Spinal cord (tissue), 10 donors: ENCODE data around the gene RAE1. TPM values are rescaled to one million over a fixed set of nuclear protein-coding genes. Genes with fewer than 3 reads are reported as not detected.

Experiments used
- DNase-seq, 6 donors: peaks; one replicate each; pipeline versions ENCODE4 v3.0.0 to v3.0.0-alpha.2; 2013 to 2015; ENCODE audit warnings: low spot score in 6 of 6, low read depth in 4 of 6
- H3K27ac ChIP-seq: one replicate; pipeline ENCODE4 v1.5.1; 2013; ENCODE audit warnings: low read depth, low read length, control low read depth
- H3K27me3 ChIP-seq: one replicate; pipeline ENCODE4 v1.6.1; 2013; ENCODE audit warnings: low read length; ENCODE audit not compliant: control insufficient read depth, insufficient read depth
- H3K36me3 ChIP-seq: one replicate; pipeline ENCODE4 v1.6.1; 2013; ENCODE audit warnings: low read length; ENCODE audit not compliant: control insufficient read depth, insufficient read depth
- H3K4me1 ChIP-seq: one replicate; pipeline ENCODE4 v1.6.1; 2013; ENCODE audit warnings: low read length; ENCODE audit not compliant: control insufficient read depth, insufficient read depth
- H3K4me3 ChIP-seq: one replicate; pipeline ENCODE4 v1.5.1; 2013; ENCODE audit warnings: low read depth, low read length, control low read depth
- H3K9me3 ChIP-seq: one replicate; pipeline ENCODE4 v1.6.1; 2013; ENCODE audit warnings: low read length; ENCODE audit not compliant: control insufficient read depth, insufficient read depth
- WGBS: methylation state at CpG from one replicate; pipeline ENCODE4 v1.1.5; 2013; ENCODE audit warnings: missing lambda C conversion rate; ENCODE audit not compliant: insufficient coverage; 5-methylcytosine and 5-hydroxymethylcytosine counted together
- polyA plus RNA-seq, 2 donors: library from polyadenylated mRNA; unstranded; fragments of 120-200 nt; gene quantifications; one replicate each; pipeline ENCODE4 v1.2.1, GENCODE V29; 2013; ENCODE audit not compliant: insufficient read length in 2 of 2
- total RNA-seq, 2 donors: library from RNA; depleted of rRNA in 1 of 2; stranded (reverse); fragments of 120-200 nt in 1 of 2; fragments of >200 nt in 1 of 2; gene quantifications; one replicate each; pipeline versions ENCODE4 v1.2.3 to v1.2.4, GENCODE V29; 2013 to 2014
- donor health status: healthy.

RAE1 gene
- total and polyA plus RNA-seq, 4 donors = 31.6 to 49.5 (median 39.3) TPM

GRCh38 chr20:57391439-57392301 is 40.6 kb downstream of the RAE1 start:
- 3% methylated on average over 84 of the region's 98 CpGs for WGBS
- no peaks in the 10 kb centered on the region for H3K9me3 ChIP-seq
- H3K4me1 ChIP-seq = peaks cover 67% of the 10 kb centered on the region
- H3K4me3 ChIP-seq = peak overlapping the region; percentile 48
- H3K27me3 ChIP-seq = peaks cover 11% of the 10 kb centered on the region
- no peak overlapping the region for H3K27ac ChIP-seq
- peak in 2 of 6 donors; percentile 20 to 41 for DNase-seq
- H3K36me3 ChIP-seq = peaks cover 38% of the 10 kb centered on the region

- 71% methylated on average over 24 of the region's 33 CpGs for WGBS
- peaks cover 11% of the 10 kb centered on the region for H3K27me3 ChIP-seq
- H3K36me3 ChIP-seq = peaks cover 48% of the 10 kb centered on the region
- no peak for DNase-seq
- H3K9me3 ChIP-seq = no peaks in the 10 kb centered on the region
- peak overlapping the region; percentile 24 for H3K4me3 ChIP-seq
- H3K4me1 ChIP-seq = peaks cover 78% of the 10 kb centered on the region
- no peak overlapping the region for H3K27ac ChIP-seq
Observed at GRCh38 chr20:57392512-57393271, 41.6 kb downstream of the RAE1 start.

- no peak for DNase-seq
- H3K36me3 ChIP-seq = peaks cover 57% of the 10 kb centered on the region
- WGBS = 91% methylated on average over 8 of the region's 14 CpGs
- H3K27me3 ChIP-seq = peaks cover 11% of the 10 kb centered on the region
- no peaks in the 10 kb centered on the region for H3K9me3 ChIP-seq
- H3K27ac ChIP-seq = no peak overlapping the region
- no peak overlapping the region for H3K4me3 ChIP-seq
- H3K4me1 ChIP-seq = peaks cover 79% of the 10 kb centered on the region
Observed at GRCh38 chr20:57393321-57394120, 42.5 kb downstream of the RAE1 start.

- DNase-seq = no peak
- H3K36me3 ChIP-seq = peaks cover 66% of the 10 kb centered on the region
- H3K4me3 ChIP-seq = no peak overlapping the region
- peaks cover 86% of the 10 kb centered on the region for H3K4me1 ChIP-seq
- H3K27me3 ChIP-seq = peaks cover 11% of the 10 kb centered on the region
- H3K27ac ChIP-seq = no peak overlapping the region
- whole genome bisulfite sequencing = 69% methylated on average over 18 of the region's 27 CpGs
- H3K9me3 ChIP-seq = no peaks in the 10 kb centered on the region
Observed at GRCh38 chr20:57394121-57395082, 43.3 kb downstream of the RAE1 start.

GRCh38 chr20:57395111-57395966 is 44.3 kb downstream of the RAE1 start:
- peaks cover 75% of the 10 kb centered on the region for H3K36me3 ChIP-seq
- H3K9me3 ChIP-seq = no peaks in the 10 kb centered on the region
- 36% methylated on average over 28 of the region's 31 CpGs for WGBS
- H3K27ac ChIP-seq = peak overlapping the region; percentile 64
- H3K27me3 ChIP-seq = peaks cover 2% of the 10 kb centered on the region
- H3K4me3 ChIP-seq = no peak overlapping the region
- peak; percentile 36 to 90 (median 64) for DNase-seq
- H3K4me1 ChIP-seq = peaks cover 86% of the 10 kb centered on the region

GRCh38 chr20:57396212-57396983 is 45.3 kb downstream of the RAE1 start:
- H3K4me1 ChIP-seq = peaks cover 90% of the 10 kb centered on the region
- no peak for DNase-seq
- no peak overlapping the region for H3K4me3 ChIP-seq
- H3K9me3 ChIP-seq = no peaks in the 10 kb centered on the region
- H3K27me3 ChIP-seq = no peaks in the 10 kb centered on the region
- H3K36me3 ChIP-seq = peaks cover 86% of the 10 kb centered on the region
- peak overlapping the region; percentile 47 for H3K27ac ChIP-seq
- WGBS = 70% methylated on average over 13 of the region's 16 CpGs

GRCh38 chr20:57396984-57397692 is 46.1 kb downstream of the RAE1 start:
- no peaks in the 10 kb centered on the region for H3K9me3 ChIP-seq
- no peak overlapping the region for H3K27ac ChIP-seq
- no peaks in the 10 kb centered on the region for H3K27me3 ChIP-seq
- H3K36me3 ChIP-seq = peaks cover 93% of the 10 kb centered on the region
- peaks cover 87% of the 10 kb centered on the region for H3K4me1 ChIP-seq
- WGBS = 57% methylated on average over 12 of the region's 16 CpGs
- no peak overlapping the region for H3K4me3 ChIP-seq
- no peak for DNase-seq
